ENCODE results near the gene FRY. TPM values are rescaled to one million over a fixed set of nuclear protein-coding genes. Genes with fewer than 3 reads are reported as not detected.

The FRY gene
- total and polyA plus RNA-seq, 2 of the 13 experiments (the other 11 are each of a cell fraction or from before 2014, with no cell fraction given), result 8.2 to 13.1 TPM

GRCh38 chr13:32045982-32046785 is 14.6 kb downstream of the FRY start (continued):
- TF ChIP-seq E2F1 (CRISPR knock-in tag; IDR thresholded peaks at IDR 0.05) (no peak), ZNF251 (CRISPR knock-in tag; IDR thresholded peaks at IDR 0.05) (no peak), ZNF839 (CRISPR knock-in tag; IDR thresholded peaks at IDR 0.05; ENCODE audit: borderline replicate concordance) (no peak), HDAC2 (CRISPR knock-in tag; IDR thresholded peaks at IDR 0.05) (peak; percentile 18; the same call in 1 of the 2 replicates), NONO (IDR thresholded peaks at IDR 0.05) (no peak), NONO (CRISPR knock-in tag; conservative IDR thresholded peaks at IDR 0.05) (no peak), THAP11 (CRISPR knock-in tag; IDR thresholded peaks at IDR 0.05) (peak; percentile 48; the same call in 1 of the 2 replicates), DRAP1 (CRISPR knock-in tag; IDR thresholded peaks at IDR 0.05) (peak; percentile 35; the same call in 1 of the 2 replicates), IRF1 (CRISPR knock-in tag; IDR thresholded peaks at IDR 0.05; ENCODE audit: low read depth) (no peak), HIC2 (CRISPR knock-in tag; IDR thresholded peaks at IDR 0.05; ENCODE audit: low read depth) (no peak), ZNF44 (CRISPR knock-in tag; IDR thresholded peaks at IDR 0.05) (no peak), ELF4 (CRISPR knock-in tag; IDR thresholded peaks at IDR 0.05; ENCODE audit: borderline replicate concordance) (no peak), ZIK1 (CRISPR knock-in tag; IDR thresholded peaks at IDR 0.05; ENCODE audit: borderline replicate concordance, low read depth) (no peak), ZSCAN22 (CRISPR knock-in tag; IDR thresholded peaks at IDR 0.05) (no peak), MIXL1 (CRISPR knock-in tag; IDR thresholded peaks at IDR 0.05) (no peak), PHF20 (CRISPR knock-in tag; IDR thresholded peaks at IDR 0.05) (no peak), PTBP1 (IDR thresholded peaks at IDR 0.05; ENCODE audit: low read depth, low read length, poor library complexity, severe bottlenecking) (no peak), ZNF644 (CRISPR knock-in tag; IDR thresholded peaks at IDR 0.05; ENCODE audit: low read depth) (peak; percentile 42; the same call in 1 of the 2 replicates)
- TF ChIP-seq, protein P1, sequence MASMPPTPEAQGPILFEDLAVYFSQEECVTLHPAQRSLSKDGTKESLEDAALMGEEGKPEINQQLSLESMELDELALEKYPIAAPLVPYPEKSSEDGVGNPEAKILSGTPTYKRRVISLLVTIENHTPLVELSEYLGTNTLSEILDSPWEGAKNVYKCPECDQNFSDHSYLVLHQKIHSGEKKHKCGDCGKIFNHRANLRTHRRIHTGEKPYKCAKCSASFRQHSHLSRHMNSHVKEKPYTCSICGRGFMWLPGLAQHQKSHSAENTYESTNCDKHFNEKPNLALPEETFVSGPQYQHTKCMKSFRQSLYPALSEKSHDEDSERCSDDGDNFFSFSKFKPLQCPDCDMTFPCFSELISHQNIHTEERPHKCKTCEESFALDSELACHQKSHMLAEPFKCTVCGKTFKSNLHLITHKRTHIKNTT (CRISPR knock-in tag; IDR thresholded peaks at IDR 0.05), result no peak
- TF ChIP-seq, protein P2, sequence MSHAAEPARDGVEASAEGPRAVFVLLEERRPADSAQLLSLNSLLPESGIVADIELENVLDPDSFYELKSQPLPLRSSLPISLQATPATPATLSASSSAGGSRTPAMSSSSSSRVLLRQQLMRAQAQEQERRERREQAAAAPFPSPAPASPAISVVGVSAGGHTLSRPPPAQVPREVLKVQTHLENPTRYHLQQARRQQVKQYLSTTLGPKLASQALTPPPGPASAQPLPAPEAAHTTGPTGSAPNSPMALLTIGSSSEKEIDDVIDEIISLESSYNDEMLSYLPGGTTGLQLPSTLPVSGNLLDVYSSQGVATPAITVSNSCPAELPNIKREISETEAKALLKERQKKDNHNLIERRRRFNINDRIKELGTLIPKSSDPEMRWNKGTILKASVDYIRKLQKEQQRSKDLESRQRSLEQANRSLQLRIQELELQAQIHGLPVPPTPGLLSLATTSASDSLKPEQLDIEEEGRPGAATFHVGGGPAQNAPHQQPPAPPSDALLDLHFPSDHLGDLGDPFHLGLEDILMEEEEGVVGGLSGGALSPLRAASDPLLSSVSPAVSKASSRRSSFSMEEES (CRISPR knock-in tag; IDR thresholded peaks at IDR 0.05), result peak; percentile 83
- TF ChIP-seq, protein P3, sequence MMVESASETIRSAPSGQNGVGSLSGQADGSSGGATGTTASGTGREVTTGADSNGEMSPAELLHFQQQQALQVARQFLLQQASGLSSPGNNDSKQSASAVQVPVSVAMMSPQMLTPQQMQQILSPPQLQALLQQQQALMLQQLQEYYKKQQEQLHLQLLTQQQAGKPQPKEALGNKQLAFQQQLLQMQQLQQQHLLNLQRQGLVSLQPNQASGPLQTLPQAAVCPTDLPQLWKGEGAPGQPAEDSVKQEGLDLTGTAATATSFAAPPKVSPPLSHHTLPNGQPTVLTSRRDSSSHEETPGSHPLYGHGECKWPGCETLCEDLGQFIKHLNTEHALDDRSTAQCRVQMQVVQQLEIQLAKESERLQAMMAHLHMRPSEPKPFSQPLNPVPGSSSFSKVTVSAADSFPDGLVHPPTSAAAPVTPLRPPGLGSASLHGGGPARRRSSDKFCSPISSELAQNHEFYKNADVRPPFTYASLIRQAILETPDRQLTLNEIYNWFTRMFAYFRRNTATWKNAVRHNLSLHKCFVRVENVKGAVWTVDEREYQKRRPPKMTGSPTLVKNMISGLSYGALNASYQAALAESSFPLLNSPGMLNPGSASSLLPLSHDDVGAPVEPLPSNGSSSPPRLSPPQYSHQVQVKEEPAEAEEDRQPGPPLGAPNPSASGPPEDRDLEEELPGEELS (CRISPR knock-in tag; IDR thresholded peaks at IDR 0.05), result peak; percentile 64

Measured in HepG2 (cell line).